ENCODE results near the gene EIF4H. TPM values are rescaled to one million over a fixed set of nuclear protein-coding genes. Genes with fewer than 3 reads are reported as not detected.

Gene EIF4H
- total RNA-seq, 1 donor from 2014 or later, result 295 TPM

DNA sequence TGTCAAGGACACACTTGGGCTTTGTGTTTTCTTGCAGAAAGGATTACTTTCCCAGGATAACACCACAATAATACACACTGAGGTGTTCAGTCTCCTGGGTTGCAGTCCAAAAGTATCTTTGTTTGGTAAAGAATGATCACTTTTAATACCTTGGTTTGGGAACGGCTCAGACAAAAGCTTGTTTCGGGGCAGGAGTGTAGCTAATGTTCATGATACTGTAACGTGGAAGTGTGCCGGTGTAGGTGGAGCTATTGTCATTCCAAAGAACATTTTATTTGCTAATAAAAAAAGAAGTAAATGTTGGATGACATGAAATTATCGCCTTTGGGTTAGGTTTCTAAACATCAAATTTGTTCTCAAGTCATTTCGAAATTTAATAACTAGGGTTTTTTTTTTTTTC is 1.2 kb downstream of the EIF4H start:
- H3K27me3 Mint-ChIP-seq (ENCODE audit: low read depth), result no peaks in the 10 kb centered on the region
- no peak for DNase-seq (ENCODE audit: low read depth, low spot score)
- no peaks in the 10 kb centered on the region for H3K9me3 Mint-ChIP-seq
- peak overlapping the region; percentile 94 for H3K4me3 Mint-ChIP-seq
- peak overlapping the region; percentile 77 for H3K27ac Mint-ChIP-seq (ENCODE audit: unreplicated experiment)
- H3K36me3 Mint-ChIP-seq (ENCODE audit: low read depth), result peaks cover 3% of the 10 kb centered on the region
- TF ChIP-seq, protein P1, sequence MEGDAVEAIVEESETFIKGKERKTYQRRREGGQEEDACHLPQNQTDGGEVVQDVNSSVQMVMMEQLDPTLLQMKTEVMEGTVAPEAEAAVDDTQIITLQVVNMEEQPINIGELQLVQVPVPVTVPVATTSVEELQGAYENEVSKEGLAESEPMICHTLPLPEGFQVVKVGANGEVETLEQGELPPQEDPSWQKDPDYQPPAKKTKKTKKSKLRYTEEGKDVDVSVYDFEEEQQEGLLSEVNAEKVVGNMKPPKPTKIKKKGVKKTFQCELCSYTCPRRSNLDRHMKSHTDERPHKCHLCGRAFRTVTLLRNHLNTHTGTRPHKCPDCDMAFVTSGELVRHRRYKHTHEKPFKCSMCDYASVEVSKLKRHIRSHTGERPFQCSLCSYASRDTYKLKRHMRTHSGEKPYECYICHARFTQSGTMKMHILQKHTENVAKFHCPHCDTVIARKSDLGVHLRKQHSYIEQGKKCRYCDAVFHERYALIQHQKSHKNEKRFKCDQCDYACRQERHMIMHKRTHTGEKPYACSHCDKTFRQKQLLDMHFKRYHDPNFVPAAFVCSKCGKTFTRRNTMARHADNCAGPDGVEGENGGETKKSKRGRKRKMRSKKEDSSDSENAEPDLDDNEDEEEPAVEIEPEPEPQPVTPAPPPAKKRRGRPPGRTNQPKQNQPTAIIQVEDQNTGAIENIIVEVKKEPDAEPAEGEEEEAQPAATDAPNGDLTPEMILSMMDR (conservative IDR thresholded peaks at IDR 0.05), result no peak
- peaks cover 47% of the 10 kb centered on the region for H3K4me1 Mint-ChIP-seq

DNA sequence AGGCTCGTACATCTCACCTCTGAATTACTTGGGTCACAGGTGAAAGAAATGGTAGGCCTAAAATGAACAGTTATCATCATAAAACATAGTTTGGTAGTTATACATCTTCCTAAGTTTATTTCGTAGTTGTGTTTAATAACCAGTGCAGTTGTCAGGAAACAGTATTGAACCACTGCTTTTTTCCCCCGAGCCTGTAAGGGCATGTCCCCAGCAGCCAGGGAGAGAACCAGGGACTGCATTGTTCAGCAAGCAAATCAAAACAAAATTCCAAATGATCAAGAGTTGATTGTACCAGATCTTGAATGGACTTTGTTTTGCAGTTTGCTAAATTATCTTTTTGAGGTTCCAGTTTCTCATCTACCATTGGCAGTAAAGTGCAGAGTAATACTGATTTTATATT is 2.4 kb downstream of the EIF4H start:
- Mint-ChIP-seq H3K9me3 (no peaks in the 10 kb centered on the region), H3K27me3 (ENCODE audit: low read depth) (no peaks in the 10 kb centered on the region)

GRCh38 chr7:74178632-74179031 is 4.5 kb downstream of the EIF4H start:
- H3K4me3 Mint-ChIP-seq, result peak overlapping the region; percentile 63
- H3K36me3 Mint-ChIP-seq (ENCODE audit: low read depth), result peaks cover 3% of the 10 kb centered on the region
- no peaks in the 10 kb centered on the region for H3K9me3 Mint-ChIP-seq
- TF ChIP-seq, protein P1 (conservative IDR thresholded peaks at IDR 0.05), result no peak
- DNase-seq (ENCODE audit: low read depth, low spot score), result no peak
- H3K27me3 Mint-ChIP-seq (ENCODE audit: low read depth), result no peaks in the 10 kb centered on the region
- no peak overlapping the region for H3K27ac Mint-ChIP-seq (ENCODE audit: unreplicated experiment)
- H3K4me1 Mint-ChIP-seq, result peaks cover 40% of the 10 kb centered on the region

More for the DNA sequence above, 2.4 kb downstream of the EIF4H start:
- peak overlapping the region; percentile 94 for H3K4me3 Mint-ChIP-seq
- no peak overlapping the region for H3K27ac Mint-ChIP-seq (ENCODE audit: unreplicated experiment)
- TF ChIP-seq, protein P1 (conservative IDR thresholded peaks at IDR 0.05), result no peak
- peaks cover 3% of the 10 kb centered on the region for H3K36me3 Mint-ChIP-seq (ENCODE audit: low read depth)
- DNase-seq (ENCODE audit: low read depth, low spot score), result no peak
- H3K4me1 Mint-ChIP-seq, result peaks cover 47% of the 10 kb centered on the region

- Mint-ChIP-seq H3K36me3 (ENCODE audit: low read depth) (peaks cover 3% of the 10 kb centered on the region), H3K9me3 (no peaks in the 10 kb centered on the region), H3K27me3 (ENCODE audit: low read depth) (no peaks in the 10 kb centered on the region), H3K4me1 (peaks cover 38% of the 10 kb centered on the region), H3K27ac (ENCODE audit: unreplicated experiment) (no peak overlapping the region), H3K4me3 (peak overlapping the region; percentile 23)
- TF ChIP-seq, protein P1 (conservative IDR thresholded peaks at IDR 0.05), result no peak
- DNase-seq (ENCODE audit: low read depth, low spot score), result no peak
Observed at GRCh38 chr7:74179935-74180604, 5.9 kb downstream of the EIF4H start.

GRCh38 chr7:74180866-74181265 is 6.7 kb downstream of the EIF4H start:
- Mint-ChIP-seq H3K27ac (ENCODE audit: unreplicated experiment) (no peak overlapping the region), H3K9me3 (no peaks in the 10 kb centered on the region), H3K27me3 (ENCODE audit: low read depth) (no peaks in the 10 kb centered on the region), H3K36me3 (ENCODE audit: low read depth) (peaks cover 3% of the 10 kb centered on the region), H3K4me1 (peaks cover 30% of the 10 kb centered on the region), H3K4me3 (peak overlapping the region; percentile 19)
- no peak for DNase-seq (ENCODE audit: low read depth, low spot score)
- TF ChIP-seq, protein P1 (conservative IDR thresholded peaks at IDR 0.05), result no peak
